Activated CD8-positive, alpha-beta memory T cell treated with anti-CD3 and anti-CD28 coated beads for 4 hours (primary cell): ENCODE data around the gene ARHGEF17.
A peak's percentile ranks its signal among the peaks of the same experiment; 100 is the strongest.

Experiments
- DNase-seq, 2 donors: peaks; one replicate each; pipeline ENCODE4 v3.0.0-alpha.2; 2020; ENCODE audit warnings: low read depth in 2 of 2

The ARHGEF17 gene

GRCh38 chr11:73393479-73394415 is 85.7 kb downstream of the ARHGEF17 start:
- DNase-seq: peak in 1 of 2 donors; percentile 36

DNA sequence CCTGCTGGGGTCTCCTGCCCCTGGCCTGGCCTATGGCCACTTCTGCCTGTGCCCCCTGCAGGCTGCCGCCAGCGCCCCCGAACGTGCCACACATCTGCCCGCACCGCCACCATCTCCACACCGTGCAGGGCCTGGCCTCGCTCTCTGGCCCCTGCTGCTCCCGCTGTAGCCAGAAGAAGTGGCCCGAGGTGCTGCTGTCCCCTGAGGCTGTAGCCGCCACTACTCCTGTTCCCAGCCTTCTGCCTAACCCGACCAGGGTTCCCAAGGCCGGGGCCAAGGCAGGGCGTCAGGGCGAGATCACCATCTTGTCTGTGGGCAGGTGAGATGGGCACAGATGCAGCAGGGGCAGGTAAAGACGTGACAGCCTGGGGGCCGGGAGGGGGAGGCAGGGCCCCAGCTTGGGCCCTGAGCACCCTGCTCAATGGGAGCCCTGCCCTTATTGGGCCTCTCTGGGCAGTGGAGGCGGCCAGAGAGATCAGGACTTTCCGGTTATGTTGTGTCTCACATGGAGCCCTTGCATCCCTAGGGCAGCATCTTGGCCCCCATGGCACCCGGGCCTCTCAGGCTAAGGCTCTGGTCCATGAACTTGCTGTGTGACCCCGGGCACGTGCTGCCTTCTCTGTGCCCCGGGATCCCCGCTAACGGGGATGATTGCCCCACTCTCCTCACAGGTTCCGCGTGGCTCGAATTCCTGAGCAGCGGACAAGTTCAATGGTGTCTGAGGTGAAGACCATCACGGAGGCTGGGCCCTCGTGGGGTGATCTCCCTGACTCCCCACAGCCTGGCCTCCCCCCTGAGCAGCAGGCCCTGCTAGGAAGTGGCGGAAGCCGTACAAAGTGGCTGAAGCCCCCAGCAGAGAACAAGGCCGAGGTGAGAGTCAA is 86.6 kb downstream of the ARHGEF17 start:
- no peak for DNase-seq

DNA sequence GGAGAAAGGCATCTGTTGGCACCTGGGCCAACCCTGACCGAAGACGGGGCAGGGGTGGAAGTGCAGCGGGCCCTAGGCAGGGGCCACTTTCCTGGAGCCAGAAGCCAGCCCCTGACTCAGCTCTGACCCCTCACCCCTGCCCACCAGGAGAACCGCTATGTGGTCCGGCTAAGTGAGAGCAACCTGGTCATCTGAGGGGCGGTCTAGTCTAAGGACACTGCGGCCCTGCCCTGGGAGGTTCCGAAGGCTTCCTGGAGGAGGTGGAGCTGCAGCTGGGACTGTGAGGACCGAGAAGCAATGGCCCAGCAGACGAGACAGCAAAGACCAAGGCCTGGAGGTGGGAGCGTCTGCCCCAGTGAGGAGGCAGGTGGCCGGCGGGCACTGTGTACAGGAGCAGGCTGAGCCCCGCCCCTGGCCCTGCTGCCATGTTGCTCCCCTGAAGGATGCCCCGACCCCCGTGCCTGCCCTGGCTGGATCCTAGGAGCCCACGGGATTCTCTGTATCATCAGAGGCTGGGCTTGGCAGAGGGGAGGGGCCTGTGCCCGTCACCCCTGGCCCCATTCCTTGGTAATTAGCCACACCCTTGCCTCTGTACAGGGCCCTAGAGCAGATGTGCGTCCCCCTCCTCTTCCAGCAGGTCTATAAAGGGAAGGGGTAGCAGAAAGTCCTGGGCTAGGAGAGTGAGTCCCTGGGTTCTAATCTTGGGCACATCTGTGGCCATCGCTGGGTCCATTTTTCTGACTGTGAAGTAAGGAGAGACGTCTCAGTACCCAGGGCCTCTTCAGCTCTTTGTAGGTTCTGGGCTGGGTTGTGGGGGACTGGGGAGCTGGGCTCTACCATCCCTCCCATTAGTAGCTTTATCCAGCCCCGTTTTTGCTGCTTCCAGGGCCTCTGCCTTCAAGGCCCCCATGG is 87.5 kb downstream of the ARHGEF17 start:
- DNase-seq: no peak

- no peak for DNase-seq
Observed at GRCh38 chr11:73396251-73396930, 88.3 kb downstream of the ARHGEF17 start.

DNA sequence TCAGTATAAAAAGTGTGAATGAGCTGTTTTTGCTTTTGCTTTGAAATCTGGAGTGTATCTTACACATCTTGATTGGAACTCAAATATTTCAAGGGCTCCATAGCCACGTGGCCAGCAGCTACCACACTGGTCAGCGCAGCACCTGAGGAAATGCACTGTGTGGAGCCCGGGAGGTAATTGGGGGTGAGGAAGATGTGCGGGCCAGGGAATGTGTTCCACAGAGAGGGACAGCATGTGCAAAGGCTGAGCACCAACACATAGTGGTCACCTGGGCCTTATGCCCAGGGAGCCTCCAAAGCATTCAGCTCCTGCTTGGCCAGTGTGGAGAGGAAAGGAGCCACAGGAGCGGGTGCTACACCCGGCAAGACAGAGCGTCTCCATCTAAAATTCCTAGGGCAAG is 88.9 kb downstream of the ARHGEF17 start:
- DNase-seq: no peak

DNA sequence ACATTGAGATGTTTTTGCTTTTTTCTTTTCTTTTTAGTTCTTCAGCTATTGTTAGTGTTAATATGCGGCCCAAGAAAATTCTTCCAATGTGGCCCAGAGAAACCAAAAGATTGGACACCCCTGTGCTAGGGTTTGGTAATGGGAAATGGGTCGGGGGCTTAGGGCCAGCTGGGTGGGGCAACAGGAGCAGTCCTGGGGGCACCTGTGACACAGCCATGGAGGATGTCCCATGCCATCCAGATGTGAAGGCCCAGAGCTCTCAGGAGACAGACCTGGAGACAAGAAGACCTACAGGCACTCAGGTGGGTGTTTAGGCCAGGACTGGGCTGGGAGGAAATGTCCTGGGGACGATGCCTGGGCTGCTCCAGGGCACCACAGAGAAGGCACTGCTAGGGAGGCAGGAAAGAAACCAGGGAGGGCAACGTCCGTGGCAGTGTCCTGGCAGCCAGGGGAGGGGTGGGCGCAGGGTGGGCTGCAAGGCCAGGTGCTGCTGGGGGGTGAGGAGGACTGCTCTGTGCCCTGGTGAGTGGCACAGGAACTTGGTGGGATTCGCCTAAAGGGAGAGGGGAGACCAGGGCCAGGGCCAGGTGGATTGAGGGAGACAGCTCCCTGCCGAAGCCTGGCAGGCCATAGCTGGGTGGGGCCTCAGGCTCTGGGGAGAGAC is 89.5 kb downstream of the ARHGEF17 start:
- DNase-seq: no peak

GRCh38 chr11:73398132-73398526 is 90.1 kb downstream of the ARHGEF17 start:
- DNase-seq: no peak

DNA sequence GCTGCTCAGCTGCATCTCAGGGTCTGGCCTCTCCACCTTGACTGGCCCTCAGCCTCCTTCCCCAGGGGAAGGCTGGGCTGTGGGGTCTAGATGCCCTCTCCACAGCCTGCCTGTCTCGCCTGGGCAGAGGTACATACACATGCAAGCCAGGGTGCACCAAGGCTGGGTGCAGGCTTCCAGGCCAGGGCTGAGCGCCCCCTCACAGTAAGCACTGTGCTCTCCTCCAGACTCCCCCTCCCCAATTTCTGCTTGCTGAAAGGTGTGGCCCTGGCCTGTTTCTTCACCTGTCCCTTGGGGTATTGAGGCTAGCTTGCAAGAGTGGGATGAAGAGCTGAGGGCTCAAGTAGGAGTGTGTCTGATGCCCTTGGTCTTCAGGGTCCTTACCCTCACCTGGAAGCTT is 90.6 kb downstream of the ARHGEF17 start:
- no peak for DNase-seq

GRCh38 chr11:73399159-73399590 is 91.1 kb downstream of the ARHGEF17 start:
- DNase-seq: no peak

- DNase-seq: no peak
Observed at GRCh38 chr11:73399636-73400035, 91.6 kb downstream of the ARHGEF17 start.

DNA sequence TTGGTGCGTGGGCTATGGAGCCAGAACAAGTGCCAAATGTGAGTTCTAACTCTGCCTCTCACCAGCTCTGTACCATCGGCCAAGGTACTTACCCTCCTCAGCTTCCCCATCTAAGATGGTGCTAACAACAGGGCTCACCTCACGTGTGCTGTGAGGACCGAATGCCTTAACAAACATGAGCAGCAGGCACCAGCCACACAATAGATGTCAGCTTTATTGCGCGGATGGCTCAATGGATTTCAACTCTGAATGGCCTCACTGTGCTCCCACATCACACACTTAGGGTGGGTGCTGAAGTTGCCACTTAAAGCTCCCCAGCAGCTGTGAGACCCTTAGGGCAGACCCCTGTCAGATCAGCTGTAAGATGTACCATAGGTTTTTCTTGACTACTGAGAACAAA is 92.2 kb downstream of the ARHGEF17 start:
- DNase-seq: no peak

- no peak for DNase-seq
Observed at GRCh38 chr11:73401217-73401923, 93.3 kb downstream of the ARHGEF17 start.

- DNase-seq: no peak
Observed at GRCh38 chr11:73401924-73402833, 94.1 kb downstream of the ARHGEF17 start.

- DNase-seq: no peak
Observed at GRCh38 chr11:73402834-73403185, 94.7 kb downstream of the ARHGEF17 start.

DNA sequence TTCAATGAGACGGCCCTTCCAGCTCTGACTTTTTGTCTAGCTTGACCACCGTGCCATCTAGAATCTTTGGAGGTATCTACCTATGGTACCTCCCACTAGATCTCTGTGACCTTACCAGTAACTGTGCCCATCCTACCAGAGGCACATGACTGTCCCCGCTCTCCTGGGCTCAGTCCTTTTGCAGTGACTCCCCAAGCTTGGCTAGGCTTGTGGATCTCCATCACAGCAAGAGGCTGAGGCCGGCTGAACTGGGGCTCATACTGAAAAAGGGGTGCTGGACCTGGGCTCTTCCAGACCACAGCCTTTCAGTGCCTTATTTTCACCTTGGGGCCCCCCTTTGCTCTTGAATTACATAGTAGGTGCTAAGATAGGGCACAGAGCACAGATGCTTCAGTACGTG is 95.5 kb downstream of the ARHGEF17 start:
- no peak for DNase-seq

GRCh38 chr11:73404048-73404447 is 96.0 kb downstream of the ARHGEF17 start:
- DNase-seq: no peak

DNA sequence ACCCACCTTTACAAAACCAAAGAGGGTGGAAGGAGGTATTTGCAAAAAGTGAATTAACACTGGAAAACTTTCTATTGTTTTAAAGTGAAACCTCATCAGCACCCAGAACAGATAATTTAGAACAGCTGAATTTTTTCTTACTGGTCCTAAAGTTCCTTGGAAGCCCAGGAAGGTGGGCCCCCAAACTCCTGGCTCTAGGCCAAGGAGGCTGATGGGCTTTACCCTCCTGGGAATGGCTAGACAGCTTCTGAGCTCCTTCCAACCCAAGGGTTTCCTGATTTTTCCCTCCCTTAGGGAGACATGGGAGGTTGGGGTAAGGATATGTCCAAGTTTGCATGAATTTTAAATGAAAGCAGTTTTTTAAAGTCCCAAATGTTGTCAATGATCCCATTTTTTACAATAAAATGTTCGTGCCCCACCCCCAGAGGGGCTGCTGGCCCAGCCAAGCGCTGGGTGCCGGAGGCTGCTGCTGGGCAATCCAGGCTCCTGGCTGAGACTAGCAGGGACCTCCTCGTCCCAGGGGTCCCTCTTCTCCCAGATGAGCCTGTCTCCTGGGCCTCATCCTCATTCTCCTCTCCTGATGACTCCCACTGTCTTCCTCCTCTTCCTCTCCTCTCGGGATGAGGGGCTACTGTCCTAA is 96.5 kb downstream of the ARHGEF17 start:
- DNase-seq: no peak

DNA sequence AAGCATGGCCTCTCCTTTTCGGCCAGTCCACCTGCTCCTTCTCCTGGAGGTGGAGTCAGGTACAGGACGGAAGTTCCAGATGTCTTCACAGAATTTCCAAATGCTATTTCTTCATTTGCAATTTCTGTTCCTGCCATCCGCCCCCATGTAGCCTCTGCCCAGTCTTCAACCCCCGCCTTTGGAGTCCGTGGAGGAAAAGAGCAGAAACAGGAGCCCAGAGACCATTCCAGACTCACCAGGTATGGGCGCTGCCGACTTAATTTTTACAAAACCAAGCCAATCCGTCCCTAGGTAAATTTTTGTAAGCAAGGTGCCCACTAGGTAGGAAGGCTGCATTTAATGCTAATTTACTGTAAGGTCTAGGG is 97.1 kb downstream of the ARHGEF17 start:
- DNase-seq: no peak
